ENCODE measurements around the gene LYPD4.

DNA sequence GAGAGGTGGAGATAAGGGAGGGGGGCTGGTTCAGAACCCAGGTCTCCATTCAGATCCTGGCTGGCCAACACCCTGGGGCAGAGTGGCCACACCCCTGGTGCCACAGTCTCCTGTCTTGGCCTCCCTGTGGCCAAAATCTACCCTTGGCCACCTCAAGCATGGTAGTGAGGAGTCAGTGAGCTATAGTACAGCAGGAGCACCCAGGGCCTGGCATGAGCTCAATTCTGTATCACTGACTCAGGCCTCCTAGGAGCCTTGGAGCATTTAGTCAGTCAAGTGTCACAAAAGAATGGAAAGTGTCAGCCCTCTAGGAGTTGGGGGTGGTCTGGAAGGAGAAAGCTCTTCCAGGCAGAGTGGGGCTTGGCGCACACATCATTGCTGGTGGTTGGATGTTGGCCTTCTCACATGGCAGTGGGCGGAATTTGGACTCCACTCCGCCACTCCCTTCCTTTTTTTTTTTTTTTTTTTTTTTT, 26.0 kb upstream of the LYPD4 start:
- TF ChIP-seq, protein P1, sequence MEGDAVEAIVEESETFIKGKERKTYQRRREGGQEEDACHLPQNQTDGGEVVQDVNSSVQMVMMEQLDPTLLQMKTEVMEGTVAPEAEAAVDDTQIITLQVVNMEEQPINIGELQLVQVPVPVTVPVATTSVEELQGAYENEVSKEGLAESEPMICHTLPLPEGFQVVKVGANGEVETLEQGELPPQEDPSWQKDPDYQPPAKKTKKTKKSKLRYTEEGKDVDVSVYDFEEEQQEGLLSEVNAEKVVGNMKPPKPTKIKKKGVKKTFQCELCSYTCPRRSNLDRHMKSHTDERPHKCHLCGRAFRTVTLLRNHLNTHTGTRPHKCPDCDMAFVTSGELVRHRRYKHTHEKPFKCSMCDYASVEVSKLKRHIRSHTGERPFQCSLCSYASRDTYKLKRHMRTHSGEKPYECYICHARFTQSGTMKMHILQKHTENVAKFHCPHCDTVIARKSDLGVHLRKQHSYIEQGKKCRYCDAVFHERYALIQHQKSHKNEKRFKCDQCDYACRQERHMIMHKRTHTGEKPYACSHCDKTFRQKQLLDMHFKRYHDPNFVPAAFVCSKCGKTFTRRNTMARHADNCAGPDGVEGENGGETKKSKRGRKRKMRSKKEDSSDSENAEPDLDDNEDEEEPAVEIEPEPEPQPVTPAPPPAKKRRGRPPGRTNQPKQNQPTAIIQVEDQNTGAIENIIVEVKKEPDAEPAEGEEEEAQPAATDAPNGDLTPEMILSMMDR (IDR thresholded peaks at IDR 0.05) = no peak
- no peak for TF ChIP-seq POLR2AphosphoS5 (IDR thresholded peaks at IDR 0.05)
